Kidney capillary endothelial cell (primary cell): ENCODE data around the gene SCAMP4.
"Not testable (repeated sequence)": the region's sequence is repeated elsewhere in the genome, so short reads cannot be mapped to it uniquely, and the experiment has no call there.

ENCODE experiments used
- DNase-seq: peaks from one replicate; pipeline ENCODE4 v3.0.0-alpha.2; 2018; ENCODE audit warnings: low spot score

SCAMP4 gene

DNA sequence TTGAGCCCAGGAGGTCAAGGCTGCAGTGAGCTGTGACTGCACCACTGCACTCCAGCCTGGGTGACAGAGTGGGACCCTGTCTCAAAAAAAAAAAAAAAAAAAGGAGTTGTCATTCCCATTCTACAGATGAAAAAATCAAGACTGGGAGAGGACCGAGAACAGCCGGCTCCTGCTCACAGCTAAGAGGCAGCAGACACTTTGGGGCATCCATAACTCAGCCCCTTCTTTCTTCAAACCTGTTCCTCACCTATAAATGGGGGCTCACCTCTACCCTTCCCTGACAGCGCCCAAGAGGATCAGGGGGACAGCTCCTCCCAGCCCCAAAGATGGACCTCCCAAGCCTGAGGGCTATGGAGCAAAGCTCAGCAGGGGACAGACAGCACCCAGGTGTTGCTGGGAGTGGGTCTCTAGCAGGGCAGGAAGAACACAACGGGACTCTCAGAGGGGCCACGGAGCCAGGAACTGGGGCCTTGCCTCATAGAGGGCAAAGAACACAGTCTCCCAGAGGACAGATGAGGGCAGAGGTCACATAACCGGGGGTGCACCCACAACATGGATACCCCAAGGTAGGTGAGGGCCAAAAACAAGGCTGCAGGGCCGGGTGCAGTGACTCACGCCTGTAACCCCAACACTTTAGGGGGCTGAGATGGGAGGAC is 38.4 kb upstream of the SCAMP4 start:
- no peak for DNase-seq

DNA sequence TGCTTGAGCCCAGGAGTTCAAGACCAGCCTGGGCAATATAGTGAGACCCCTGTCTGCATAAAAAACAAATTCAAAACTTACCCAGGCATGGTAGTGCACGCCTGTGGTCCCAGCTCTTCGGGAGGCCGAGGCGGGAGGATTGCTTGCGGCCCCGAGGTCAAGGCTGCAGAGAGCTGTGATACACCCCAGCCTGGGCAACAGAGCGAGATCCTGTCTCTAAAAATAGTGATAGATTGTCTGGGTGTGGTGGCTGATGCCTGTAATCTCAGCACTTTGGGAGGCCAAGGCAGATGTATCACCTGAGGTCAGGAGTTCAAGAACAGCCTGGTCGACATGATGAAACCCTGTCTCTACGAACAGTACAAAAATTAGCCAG is 37.9 kb upstream of the SCAMP4 start:
- DNase-seq = no peak

DNA sequence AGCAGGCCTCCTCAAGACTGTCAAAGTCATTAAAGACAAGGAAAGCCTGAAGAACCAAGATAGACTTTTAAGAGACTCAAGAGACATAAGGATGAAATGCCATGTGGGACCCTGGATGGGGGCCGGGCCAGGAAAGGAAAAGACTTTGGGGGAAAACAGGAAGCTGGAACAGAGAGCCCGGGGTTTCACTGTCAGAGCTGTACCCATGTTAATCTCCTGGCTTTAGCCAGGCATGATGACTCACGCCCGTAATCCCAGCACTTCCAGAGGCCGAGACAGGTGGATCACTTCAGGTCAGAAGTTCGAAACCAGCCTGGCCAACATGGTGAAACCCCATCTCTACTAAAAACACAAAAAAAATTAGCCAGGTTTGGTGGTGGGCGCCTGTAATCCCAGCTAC is 36.2 kb upstream of the SCAMP4 start:
- no peak for DNase-seq

DNA sequence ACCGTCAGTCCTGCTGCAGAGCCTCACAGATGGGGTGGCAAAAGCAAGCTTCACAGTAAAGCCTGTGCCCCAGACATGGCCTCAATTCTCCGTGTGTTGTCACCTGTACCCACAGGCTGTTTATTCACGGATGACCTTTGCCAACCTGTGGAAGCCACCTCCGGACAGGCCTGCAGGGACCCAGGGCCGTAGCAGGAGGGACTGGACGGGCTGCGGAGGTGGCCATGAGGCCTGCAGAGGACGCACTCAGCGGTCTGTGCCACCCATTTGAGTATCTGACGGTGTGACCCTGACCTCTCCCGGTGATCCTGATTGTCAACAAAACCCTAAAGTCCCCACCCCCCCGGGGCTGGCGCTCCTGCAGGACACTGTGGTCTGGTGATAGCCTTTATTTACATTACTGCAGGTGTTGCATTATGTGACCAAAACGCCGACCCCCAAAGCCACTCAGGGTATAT is 34.0 kb upstream of the SCAMP4 start:
- no peak for DNase-seq

DNA sequence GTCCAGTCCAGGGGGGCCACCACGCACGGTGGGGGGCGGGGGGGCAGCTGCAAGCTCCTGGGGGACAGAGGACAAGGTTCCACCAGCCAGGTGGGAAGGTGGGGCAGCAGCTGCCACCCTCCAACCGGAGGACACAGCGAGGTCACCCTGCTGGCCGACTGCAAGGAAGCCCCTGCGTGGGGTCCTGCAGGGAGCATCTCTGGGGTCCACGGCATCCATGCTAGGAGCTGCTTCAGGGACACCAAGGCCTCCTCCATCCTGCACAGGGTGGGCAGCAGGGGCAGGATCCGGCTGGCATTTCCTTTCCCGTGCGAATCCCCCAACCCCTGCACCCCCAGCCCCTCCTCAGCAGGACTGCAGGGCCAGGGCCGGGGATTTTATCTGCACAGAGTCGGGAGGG is 33.6 kb upstream of the SCAMP4 start:
- no peak for DNase-seq

DNA sequence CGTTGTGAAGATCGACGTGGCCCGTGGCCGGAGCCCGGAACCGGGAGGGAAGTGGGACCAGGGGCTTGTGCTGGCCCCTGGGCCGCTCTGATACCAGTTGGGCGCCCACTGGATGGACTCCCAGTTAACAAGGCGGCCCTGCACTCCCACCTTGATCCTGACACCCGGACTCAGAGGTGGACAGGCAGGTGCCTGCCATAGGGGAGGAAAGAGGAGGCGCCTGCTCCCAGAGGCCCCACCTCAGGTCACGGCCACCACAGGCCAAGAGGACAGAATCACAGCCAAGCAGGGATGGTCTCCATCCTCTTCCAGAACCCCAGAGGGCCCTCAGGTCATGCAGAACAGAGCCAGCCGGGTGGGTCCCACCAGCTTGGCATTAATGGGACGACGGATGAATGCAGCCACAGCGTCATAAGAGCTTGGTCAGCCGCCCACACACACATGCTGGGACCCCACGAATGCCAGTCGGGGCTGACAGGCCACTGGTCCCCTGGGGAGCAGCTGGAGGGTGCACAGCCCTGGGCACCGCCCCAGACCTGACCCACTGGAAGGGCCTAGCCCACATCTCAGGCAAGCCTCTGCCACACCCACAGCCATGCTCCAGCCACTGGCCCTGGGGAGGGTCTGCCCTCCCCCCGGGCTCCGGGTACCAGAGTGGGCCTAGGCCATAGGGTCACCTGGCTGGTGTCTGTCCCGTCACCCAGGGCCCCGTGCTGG is 32.2 kb upstream of the SCAMP4 start:
- DNase-seq = no peak

DNA sequence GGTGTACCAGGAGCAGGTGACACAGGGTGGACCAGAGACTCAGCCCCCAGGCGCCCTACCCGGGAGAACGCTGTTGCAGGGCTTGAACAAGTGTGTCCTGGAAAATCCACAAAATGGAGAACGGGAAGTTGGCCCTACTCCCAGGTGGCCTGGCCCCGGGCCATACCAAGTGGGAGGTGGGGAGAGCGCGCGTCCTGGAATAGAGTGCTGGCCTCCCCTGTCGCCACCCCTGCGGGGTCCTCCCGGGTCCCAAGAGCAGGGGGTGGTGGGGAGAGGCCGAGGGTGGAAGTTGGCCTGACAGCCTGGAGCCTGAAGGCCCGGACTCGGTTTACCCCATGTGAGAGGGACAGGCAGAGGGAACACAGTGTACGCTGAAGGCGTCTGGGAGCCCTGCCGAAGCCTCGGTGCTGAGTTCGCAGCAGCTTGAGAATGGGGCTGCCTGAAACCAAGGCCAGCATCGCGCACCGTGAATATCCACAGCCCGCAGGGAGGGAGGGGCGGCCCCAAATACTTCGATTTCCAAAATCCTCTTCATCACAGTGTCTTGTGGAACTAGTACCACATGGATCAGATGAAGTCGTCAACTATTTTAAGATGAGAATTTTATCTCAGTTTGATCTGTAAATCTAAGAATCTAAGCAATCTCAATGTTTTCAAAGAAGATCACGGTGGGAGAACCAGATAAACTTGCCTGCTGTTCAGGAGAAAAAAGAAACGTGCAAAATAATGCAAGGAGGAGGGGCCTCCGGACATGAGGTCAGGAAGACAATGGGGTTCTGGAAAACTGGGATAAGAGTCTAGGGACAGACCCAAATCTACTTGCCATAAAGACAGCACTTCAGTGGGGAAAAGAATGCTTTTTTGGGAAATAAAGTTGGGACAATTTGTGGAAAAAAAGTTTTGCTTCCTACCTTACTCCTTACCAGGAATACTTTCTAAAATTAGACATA is 31.4 kb upstream of the SCAMP4 start:
- DNase-seq = no peak

DNA sequence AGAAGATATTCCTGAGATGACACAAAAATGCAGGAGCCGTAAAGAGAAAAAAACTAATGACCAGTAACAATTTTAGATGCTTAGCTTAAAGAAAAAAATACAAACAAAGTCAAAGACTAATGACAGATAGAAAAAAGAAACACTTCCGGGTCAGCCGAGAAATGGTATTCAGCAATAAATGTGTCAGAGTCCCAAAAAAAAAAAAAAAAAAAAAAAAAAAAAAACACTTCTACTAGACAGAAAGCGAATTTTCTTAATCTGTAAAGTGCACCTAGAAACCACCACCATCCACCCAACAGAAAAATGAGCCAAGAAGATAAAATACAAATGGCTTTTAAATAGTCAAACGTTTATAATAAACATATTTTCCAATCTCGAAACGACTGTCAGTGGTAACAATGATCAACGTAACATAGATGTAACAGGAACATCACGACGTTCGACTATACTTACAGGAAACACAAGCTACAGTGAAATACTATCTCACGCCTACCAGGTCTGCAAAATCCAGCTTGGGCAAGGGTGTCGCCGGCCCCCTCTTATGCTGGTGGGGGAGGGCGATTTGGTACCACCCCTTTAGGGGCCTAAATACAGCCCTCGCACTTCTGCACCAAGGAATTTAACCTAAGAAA is 30.5 kb upstream of the SCAMP4 start:
- no peak for DNase-seq

DNA sequence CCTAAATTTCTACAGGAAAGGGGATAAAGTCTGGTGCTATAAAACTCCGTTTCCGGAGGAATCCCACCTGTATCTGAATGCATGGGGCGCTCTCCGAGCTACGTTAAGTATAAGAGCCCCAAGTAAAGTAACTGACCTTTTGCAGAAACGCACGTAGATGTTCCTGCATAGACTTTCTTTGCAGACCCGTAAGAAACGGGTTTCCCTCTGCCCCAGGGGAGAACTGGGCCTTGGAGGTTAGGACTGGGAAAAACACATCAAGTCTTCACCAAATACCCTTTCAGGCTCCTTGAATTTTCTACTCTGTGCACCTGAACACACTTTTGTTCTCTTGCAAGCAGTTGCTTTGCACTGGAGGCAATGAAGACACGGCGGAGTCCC is 29.9 kb upstream of the SCAMP4 start:
- DNase-seq = not testable (repeated sequence)

DNA sequence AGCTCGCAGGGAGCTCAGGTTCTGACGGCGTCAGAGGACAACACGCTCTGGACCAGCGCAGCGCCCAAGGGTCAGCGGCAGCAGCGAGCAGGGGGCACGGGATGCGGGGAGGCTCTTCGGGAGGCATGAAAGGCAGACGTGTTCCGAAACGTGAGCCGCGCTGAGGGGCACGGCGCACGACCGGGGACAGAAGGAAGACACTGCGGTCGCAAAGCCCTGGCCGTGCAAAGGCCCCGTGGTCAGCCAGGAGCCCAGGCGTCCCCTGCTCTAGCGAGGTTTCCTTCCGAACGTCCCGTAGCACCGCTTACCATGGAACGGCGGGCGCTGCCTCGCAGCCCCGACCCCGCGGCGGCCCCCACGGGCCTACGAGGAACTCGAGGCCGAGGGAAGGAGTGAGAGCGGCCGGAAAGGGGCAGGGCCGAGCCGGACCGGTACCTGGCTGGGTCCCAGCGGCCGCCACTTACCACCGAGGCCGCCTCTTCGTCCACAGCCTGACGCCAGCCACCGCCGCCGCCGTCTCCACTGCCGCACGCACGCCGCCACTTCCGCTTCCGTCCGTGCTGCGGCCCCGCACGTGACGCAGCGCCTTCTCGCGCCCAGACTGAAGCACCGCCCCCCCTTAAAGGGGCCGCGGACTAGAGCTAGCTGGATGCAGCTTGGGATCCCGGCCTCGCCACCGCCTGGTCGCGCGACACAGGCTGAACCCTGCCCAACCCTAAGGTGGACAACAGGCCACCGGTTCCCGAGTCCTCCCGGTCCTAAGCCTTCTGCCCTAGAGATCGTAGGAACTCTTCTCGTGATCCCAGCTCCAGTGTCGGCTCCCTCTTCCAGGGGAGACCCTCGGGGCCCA is 29.3 kb upstream of the SCAMP4 start:
- peak; percentile 86 for DNase-seq

DNA sequence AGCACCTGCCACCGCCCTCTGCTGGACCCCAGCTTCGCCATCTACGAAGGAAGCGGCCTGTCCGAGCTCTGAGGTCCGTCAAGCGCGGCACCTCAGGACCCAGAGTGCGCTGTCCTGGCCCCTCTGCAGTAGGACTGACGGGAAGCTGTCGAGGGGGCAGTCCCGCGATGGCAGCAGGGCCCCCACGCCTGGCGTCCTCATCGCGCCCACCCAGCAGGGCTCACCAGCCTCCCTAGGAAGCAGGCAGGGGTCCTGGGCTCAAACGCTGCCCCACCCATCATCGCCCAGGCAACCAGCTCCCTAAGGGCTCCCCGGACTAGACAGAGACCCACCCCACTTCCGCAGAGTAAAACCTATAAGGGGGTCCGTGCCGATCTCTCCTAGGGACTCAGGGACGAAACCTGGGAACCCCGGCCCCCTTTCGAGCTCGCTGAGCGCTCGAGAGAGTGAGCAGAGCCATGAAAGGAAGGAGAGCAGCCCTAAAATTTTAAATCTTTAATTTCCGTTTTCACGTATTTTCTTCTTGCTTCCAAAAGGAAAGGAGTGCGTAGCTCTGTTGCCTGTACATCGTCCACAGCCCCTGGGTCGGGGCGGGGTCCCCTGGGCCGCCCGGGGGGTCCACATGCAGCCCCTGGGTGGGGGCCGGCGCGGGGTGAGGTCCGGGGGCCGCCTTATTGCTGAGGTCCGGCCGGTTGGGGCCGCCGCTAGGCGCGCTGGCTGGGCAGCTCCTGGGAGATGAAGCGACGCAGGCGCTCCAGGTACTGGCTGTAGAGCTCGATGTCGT is 28.5 kb upstream of the SCAMP4 start:
- not testable (repeated sequence) for DNase-seq

DNA sequence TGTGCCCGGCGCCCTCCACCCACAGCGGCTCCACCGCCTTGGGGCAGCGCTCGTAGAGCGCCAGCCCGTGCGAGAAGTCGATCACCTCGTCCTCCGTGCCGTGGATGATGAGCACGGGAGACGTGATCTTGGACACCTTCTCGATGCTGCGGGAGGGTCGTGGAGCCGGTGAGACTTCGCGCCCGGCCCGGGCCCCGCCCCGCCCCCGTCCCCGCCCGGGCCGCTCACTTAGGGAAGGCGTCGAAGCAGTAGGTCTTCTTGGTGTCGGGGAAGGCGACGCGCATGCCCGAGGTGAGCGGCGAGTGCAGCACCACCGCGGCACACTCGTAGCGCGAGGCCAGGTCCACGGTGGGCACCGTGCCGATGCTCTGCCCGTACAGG is 27.9 kb upstream of the SCAMP4 start:
- not testable (repeated sequence) for DNase-seq

DNA sequence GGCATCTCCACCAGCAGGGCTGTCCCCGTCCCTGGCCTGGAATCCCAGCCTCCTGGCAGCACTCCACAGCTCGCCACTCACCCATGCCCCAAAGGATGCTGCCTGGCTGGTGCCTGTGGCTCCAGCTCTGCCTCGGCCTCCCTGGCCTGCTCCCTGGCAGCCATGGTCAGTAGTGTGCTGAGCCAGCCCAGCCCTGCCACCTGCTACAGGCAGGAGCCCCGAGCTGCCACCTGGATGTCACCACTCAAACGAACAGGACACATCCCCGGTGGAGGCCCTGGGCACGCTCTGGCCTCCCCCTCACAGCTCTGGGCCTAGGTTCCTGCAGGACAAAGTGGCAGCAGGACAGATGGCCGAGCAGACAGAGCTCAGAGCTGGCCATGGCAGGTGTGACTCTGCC is 26.6 kb upstream of the SCAMP4 start:
- DNase-seq = not testable (repeated sequence)

DNA sequence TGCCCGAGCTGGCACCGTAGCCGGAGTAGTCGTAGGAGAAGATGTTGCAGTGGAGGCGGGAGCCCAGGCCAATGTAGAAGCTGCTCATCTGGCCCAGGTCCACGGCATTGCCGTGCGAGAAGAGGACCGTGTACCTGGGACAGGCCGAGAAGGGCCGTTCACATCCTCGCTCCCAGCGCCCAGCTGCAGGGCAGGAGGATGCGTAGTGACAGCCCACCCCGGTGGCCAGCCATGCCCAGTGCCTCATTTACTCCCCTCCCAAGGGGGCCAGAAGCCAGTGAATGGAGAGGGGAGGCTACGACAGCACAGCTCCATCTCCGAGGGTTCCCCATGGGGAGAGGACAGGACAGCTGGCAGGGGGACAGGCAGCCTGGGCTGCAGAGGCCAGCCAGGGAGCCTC is 25.2 kb upstream of the SCAMP4 start:
- not testable (repeated sequence) for DNase-seq

DNA sequence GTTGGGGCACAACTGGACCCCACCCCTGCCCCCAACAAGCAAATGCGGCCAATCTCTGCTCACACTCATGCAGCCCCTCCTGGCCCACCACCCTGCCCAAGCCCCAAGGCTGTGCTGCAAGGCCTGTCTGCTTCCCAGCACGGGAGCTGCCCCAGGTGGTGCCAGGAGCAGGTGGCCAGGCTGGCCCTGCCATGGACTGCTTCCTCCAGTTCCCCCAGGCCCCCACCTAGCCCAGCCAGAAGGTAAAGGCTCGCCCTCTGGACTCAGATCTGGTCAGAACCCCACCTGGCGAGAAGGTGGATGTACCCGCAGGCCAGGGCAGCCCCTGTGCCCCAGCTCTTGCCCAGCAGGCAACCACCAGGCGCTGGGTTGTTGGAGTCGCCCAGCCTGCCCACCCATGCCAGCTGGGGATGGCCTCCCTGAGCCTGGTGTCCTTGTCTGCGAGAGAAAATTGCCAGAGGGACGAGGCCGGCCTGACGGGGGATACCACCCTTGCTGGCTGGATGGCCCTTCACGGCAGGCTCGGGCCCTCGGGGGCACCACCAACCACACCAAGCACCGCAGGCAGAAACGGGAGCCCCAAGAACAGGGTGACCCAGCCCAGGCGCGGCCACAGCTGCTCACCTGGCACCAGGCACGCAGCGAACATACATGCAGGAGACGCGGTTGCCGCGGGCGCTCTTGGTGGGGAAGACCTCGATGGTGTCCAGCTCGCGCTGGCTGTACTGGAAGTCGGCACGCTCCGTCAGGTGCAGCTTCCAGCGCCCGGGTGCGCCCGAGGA is 24.4 kb upstream of the SCAMP4 start:
- no peak for DNase-seq

DNA sequence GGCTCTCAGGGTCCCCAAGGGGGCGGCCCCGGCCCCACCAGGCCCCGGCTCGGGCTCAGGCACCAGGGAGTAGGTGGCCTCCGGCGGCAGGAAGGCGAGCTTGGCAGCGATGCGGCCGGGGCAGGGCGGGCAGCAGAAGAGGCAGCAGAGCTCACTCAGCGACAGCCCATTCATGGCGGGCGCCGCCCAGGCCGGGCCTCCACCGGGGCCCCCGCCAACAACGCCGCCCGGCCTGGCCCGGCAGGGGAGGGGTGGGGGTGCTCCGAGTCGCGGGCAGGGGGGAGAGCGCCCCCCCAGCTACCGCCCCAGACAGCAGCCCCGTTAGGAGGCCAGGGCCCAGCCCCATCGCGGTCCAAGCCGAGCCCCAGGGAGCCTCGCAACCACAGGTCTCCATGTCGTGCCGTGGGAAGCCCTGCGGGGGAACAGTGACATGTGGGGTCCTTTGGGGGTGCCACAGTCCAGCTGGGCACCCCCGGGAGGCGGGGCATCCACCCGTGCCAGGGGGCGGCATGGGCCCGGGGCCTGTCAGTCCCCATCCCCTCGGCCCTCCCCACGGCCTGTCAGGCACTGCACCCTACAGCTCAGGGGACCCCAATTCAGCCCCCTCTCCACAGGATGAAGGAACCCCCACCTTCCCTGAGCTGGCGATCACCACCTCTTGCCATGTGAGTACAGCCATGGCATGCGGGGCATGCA is 23.7 kb upstream of the SCAMP4 start:
- not testable (repeated sequence) for DNase-seq

DNA sequence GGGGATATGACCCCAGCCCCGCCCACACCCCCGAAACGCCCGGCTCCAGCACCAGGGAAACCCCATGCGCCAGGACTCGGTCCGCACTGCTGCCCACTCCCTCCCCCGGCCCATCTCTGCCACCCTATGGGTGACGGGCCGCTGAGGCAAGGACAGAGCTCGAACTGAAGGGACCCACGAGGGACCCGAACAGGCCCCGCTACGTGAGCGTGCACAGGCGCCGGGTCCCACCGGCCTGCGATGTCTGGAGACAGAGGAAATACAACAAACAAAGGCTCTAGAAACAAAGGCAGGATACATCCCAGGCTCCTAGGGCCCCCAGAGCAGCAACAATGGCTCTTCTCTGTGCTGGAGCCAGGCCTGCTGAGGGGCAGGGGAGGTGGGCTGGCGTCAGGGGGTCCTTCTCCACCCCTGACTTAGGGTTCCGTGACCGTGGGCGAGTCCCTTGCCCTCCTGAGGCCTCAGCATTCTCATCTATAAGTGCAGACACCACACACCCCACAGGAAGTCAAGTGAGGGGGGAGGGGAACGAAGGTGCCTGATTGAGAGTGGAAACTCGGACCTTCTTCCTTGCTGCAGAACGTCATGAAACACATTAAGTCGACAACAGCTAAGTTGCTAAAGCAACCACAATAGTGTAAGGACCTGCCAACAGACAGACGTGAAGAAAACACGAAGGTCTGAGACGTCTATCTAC is 23.0 kb upstream of the SCAMP4 start:
- DNase-seq = peak; percentile 68
